Chondrocyte (in vitro differentiated cells): Measurements from ENCODE around the gene CEP83. TPM values are rescaled to one million over a fixed set of nuclear protein-coding genes. Genes with fewer than 3 reads are reported as not detected.

Experiments used
- DNase-seq: peaks from one replicate; pipeline ENCODE4 v3.0.0; 2021; ENCODE audit warnings: mixed read lengths, low spot score
- H3K27ac Mint-ChIP-seq: one replicate; pipeline ENCODE4 v1.8.0; 2021; ENCODE audit warnings: mild to moderate bottlenecking, moderate library complexity, mixed read lengths; ENCODE audit not compliant: unreplicated experiment
- H3K27me3 Mint-ChIP-seq: 2 replicates; pipeline ENCODE4 v1.8.0; 2021; ENCODE audit warnings: low read depth, mixed read lengths
- H3K36me3 Mint-ChIP-seq: 2 replicates; pipeline ENCODE4 v1.8.0; 2021; ENCODE audit warnings: low read depth, mixed read lengths
- H3K4me1 Mint-ChIP-seq: 2 replicates; pipeline ENCODE4 v1.8.0; 2021; ENCODE audit warnings: low read depth, mild to moderate bottlenecking, mixed read lengths
- H3K4me3 Mint-ChIP-seq: one replicate; pipeline ENCODE4 v1.8.0; 2021; ENCODE audit warnings: mild to moderate bottlenecking, moderate library complexity, mixed read lengths; ENCODE audit not compliant: unreplicated experiment
- H3K9me3 Mint-ChIP-seq: 2 replicates; pipeline ENCODE4 v1.8.0; 2021; ENCODE audit warnings: low read depth, mixed read lengths
- CTCF ChIP-seq: fragments of 200-600 bp; sonication (generic); IDR thresholded peaks from 2 replicates; pipeline ENCODE4 v1.5.0; 2021; ENCODE audit warnings: antibody characterized with exemption, mild to moderate bottlenecking, moderate library complexity
- total RNA-seq: library from RNA; stranded (reverse); gene quantifications from 3 replicates; pipeline ENCODE4 v1.2.1, GENCODE V29; 2021

CEP83 gene
- total RNA-seq, 1 donor from 2014 or later, result 8.0 TPM

- H3K4me1 Mint-ChIP-seq, result peaks cover 29% of the 10 kb centered on the region
- no peaks in the 10 kb centered on the region for H3K27me3 Mint-ChIP-seq
- no peak overlapping the region for H3K4me3 Mint-ChIP-seq
- no peaks in the 10 kb centered on the region for H3K36me3 Mint-ChIP-seq
- no peaks in the 10 kb centered on the region for H3K9me3 Mint-ChIP-seq
- no peak for DNase-seq
- no peak for TF ChIP-seq CTCF
- no peak overlapping the region for H3K27ac Mint-ChIP-seq
Observed at GRCh38 chr12:94269316-94269999, 190.2 kb downstream of the CEP83 start.

- Mint-ChIP-seq H3K4me3 (no peak overlapping the region), H3K9me3 (no peaks in the 10 kb centered on the region), H3K27ac (peak overlapping the region; percentile 22), H3K36me3 (no peaks in the 10 kb centered on the region), H3K4me1 (peaks cover 41% of the 10 kb centered on the region), H3K27me3 (no peaks in the 10 kb centered on the region)
- no peak for TF ChIP-seq CTCF
- no peak for DNase-seq
Observed at GRCh38 chr12:94267921-94268471, 191.7 kb downstream of the CEP83 start.

GRCh38 chr12:94267537-94267872 is 192.2 kb downstream of the CEP83 start:
- Mint-ChIP-seq H3K36me3 (no peaks in the 10 kb centered on the region), H3K27me3 (no peaks in the 10 kb centered on the region), H3K9me3 (no peaks in the 10 kb centered on the region), H3K4me1 (peaks cover 46% of the 10 kb centered on the region), H3K4me3 (no peak overlapping the region), H3K27ac (peak overlapping the region; percentile 68)
- DNase-seq, result no peak
- TF ChIP-seq CTCF, result no peak

- Mint-ChIP-seq H3K27ac (peak overlapping the region; percentile 24), H3K27me3 (no peaks in the 10 kb centered on the region), H3K4me1 (peaks cover 51% of the 10 kb centered on the region), H3K36me3 (no peaks in the 10 kb centered on the region), H3K4me3 (no peak overlapping the region), H3K9me3 (no peaks in the 10 kb centered on the region)
- no peak for DNase-seq
- no peak for TF ChIP-seq CTCF
Observed at GRCh38 chr12:94266796-94267536, 192.7 kb downstream of the CEP83 start.

GRCh38 chr12:94265966-94266745 is 193.5 kb downstream of the CEP83 start:
- Mint-ChIP-seq H3K27me3 (no peaks in the 10 kb centered on the region), H3K4me1 (peaks cover 55% of the 10 kb centered on the region), H3K9me3 (no peaks in the 10 kb centered on the region), H3K36me3 (no peaks in the 10 kb centered on the region), H3K27ac (peak overlapping the region; percentile 4), H3K4me3 (no peak overlapping the region)
- no peak for DNase-seq
- TF ChIP-seq CTCF, result no peak
